HCT116 (cell line): ENCODE results near the gene MTA2. TPM values are rescaled to one million over a fixed set of nuclear protein-coding genes. Genes with fewer than 3 reads are reported as not detected.

Experiments used
- ATAC-seq: fragments of 200-7000 bp; cut with Tn5 transposase; 2 replicates; pipeline ENCODE4 v1.9.1; 2020; ENCODE audit warnings: mild to moderate bottlenecking, moderate library complexity
- BruUV-seq: library from RNA; stranded (reverse); fragments of 400-500 nt; replicated peaks from 2 replicates; lab custom pipeline; 2021; lab: Mats Ljungman, UMichigan
- CTCF ChIA-PET: fragments of 300-600 bp; sonication (Branson Sonifier 250); formaldehyde crosslinking; loops from one replicate; lab custom pipeline; 2021; ENCODE audit warnings: antibody characterized with exemption; lab: Charles Lee
- POLR2A ChIA-PET: fragments of 300-600, 350-600 bp; sonication (Branson Sonifier 250); formaldehyde crosslinking; loops from one replicate; lab custom pipeline; 2021; ENCODE audit warnings: antibody characterized with exemption; lab: Charles Lee
- RAD21 ChIA-PET, 2 experiments: fragments of 300-600 bp; sonication (Branson Sonifier 250); formaldehyde crosslinking; loops; one replicate each; lab custom pipeline; 2023; ENCODE audit warnings: low total read pairs in 2 of 2; ENCODE audit not compliant: uncharacterized antibody in 2 of 2, unreplicated experiment in 2 of 2, low non-redundant PET in 1 of 2; lab: Charles Lee
- DNase-seq: peaks from one replicate; pipeline ENCODE4 v3.0.0-alpha.2; 2010; ENCODE audit warnings: low read depth, low spot score
- H2AFZ ChIP-seq: fragments of 200-600 bp; shearing (Covaris generic), sonication (generic); 2 replicates; pipeline ENCODE4 v1.6.1; 2017; ENCODE audit warnings: low read depth, mixed run types, mixed read lengths, antibody characterized with exemption, low read length; ENCODE audit not compliant: poor library complexity, severe bottlenecking
- H3K27ac ChIP-seq: 2 replicates; pipeline ENCODE4 v1.5.1; 2012; ENCODE audit warnings: low read depth, low read length
- H3K27me3 ChIP-seq: fragments of 200-600 bp; sonication (generic); 2 replicates; pipeline ENCODE4 v1.6.1; 2016; ENCODE audit warnings: mixed run types, low read length, mixed read lengths; ENCODE audit not compliant: insufficient read depth
- H3K36me3 ChIP-seq, 2 experiments: fragments of 200-500 bp in 1 of 2; fragments of 200-600 bp in 1 of 2; sonication (Bioruptor generic) in 1 of 2; sonication (generic) in 1 of 2; 2 replicates each; pipeline versions ENCODE4 v1.5.1 to v1.6.1; 2014 to 2016; ENCODE audit warnings: low read length in 2 of 2, inconsistent platforms in 1 of 2, mixed read lengths in 1 of 2, mixed run types in 1 of 2; ENCODE audit not compliant: insufficient read depth in 2 of 2, control insufficient read depth in 1 of 2
- H3K4me1 ChIP-seq, 2 experiments: fragments of 200-600 bp in 1 of 2; sonication (generic) in 1 of 2; 2 replicates each; pipeline versions ENCODE4 v1.5.1 to v1.6.1; 2012 to 2017; ENCODE audit warnings: low read length in 2 of 2, inconsistent platforms in 1 of 2, mild to moderate bottlenecking in 1 of 2, mixed read lengths in 1 of 2, mixed run types in 1 of 2, moderate library complexity in 1 of 2; ENCODE audit not compliant: insufficient read depth in 2 of 2, control insufficient read depth in 1 of 2
- H3K4me2 ChIP-seq: fragments of 200-600 bp; sonication (generic); 2 replicates; pipeline ENCODE4 v1.6.1; 2017; ENCODE audit warnings: mixed run types, low read length, mixed read lengths
- H3K4me3 ChIP-seq, 2 experiments: fragments of 200-600 bp in 1 of 2; sonication (generic) in 1 of 2; replicated peaks in 1 of 2; 2 replicates each; pipeline ENCODE4 v1.5.1; 2011 to 2016; ENCODE audit warnings: low read length in 2 of 2, control low read depth in 1 of 2, low read depth in 1 of 2, mild to moderate bottlenecking in 1 of 2, mixed read lengths in 1 of 2, mixed run types in 1 of 2
- H3K79me2 ChIP-seq: fragments of 200-600 bp; sonication (generic); 2 replicates; pipeline ENCODE4 v1.6.1; 2017; ENCODE audit warnings: mild to moderate bottlenecking, mixed run types, low read length, moderate library complexity, mixed read lengths; ENCODE audit not compliant: insufficient read depth
- H3K9ac ChIP-seq: fragments of 200-600 bp; sonication (generic); 2 replicates; pipeline ENCODE4 v1.6.1; 2016; ENCODE audit warnings: low read length, mixed read lengths
- H3K9me2 ChIP-seq: fragments of 200-600 bp; sonication (generic), shearing (Covaris generic); 2 replicates; pipeline ENCODE4 v1.6.1; 2017; ENCODE audit warnings: mixed run types, mild to moderate bottlenecking, moderate library complexity; ENCODE audit not compliant: insufficient read depth
- H3K9me3 ChIP-seq, 2 experiments: fragments of 200-500 bp in 1 of 2; fragments of 200-600 bp in 1 of 2; sonication (Bioruptor generic) in 1 of 2; sonication (generic) in 1 of 2; 2 replicates each; pipeline ENCODE4 v1.6.1; 2014 to 2017; ENCODE audit warnings: low read length in 2 of 2, mixed read lengths in 2 of 2, inconsistent platforms in 1 of 2, low read depth in 1 of 2, mild to moderate bottlenecking in 1 of 2, mixed run types in 1 of 2, moderate library complexity in 1 of 2; ENCODE audit not compliant: control insufficient read depth in 1 of 2, insufficient read depth in 1 of 2
- H4K20me1 ChIP-seq: fragments of 200-600 bp; sonication (generic), shearing (Covaris generic); 2 replicates; pipeline ENCODE4 v1.6.1; 2017; ENCODE audit warnings: mixed run types, mild to moderate bottlenecking, moderate library complexity; ENCODE audit not compliant: insufficient read depth
- CTCF ChIP-seq, 3 experiments: fragments of 200-600 bp in 1 of 3; sonication (generic) in 1 of 3; IDR thresholded peaks in 2 of 3; conservative IDR thresholded peaks in 1 of 3; 2 replicates each; pipeline ENCODE4 v1.5.1; 2012 to 2017; ENCODE audit warnings: low read depth in 2 of 3, low read length in 2 of 3, antibody characterized with exemption in 1 of 3, borderline replicate concordance in 1 of 3, control low read depth in 1 of 3, mild to moderate bottlenecking in 1 of 3, mixed read lengths in 1 of 3, mixed run types in 1 of 3, moderate library complexity in 1 of 3; ENCODE audit not compliant: insufficient read depth in 1 of 3
- FOSL1 ChIP-seq: IDR thresholded peaks from 2 replicates; pipeline ENCODE4 v1.6.1; 2012; ENCODE audit warnings: low read depth
- RAD21 ChIP-seq: IDR thresholded peaks from 2 replicates; pipeline ENCODE4 v1.6.1; 2012; ENCODE audit warnings: low read depth, mild to moderate bottlenecking
- SIN3A ChIP-seq: IDR thresholded peaks from 2 replicates; pipeline ENCODE4 v1.6.1; 2012; ENCODE audit warnings: low read depth
- YY1 ChIP-seq: IDR thresholded peaks from 2 replicates; pipeline ENCODE4 v1.6.1; 2011; ENCODE audit warnings: low read length, low read depth, moderate library complexity, mild to moderate bottlenecking; ENCODE audit not compliant: insufficient replicate concordance; ENCODE audit errors: extremely low read depth
- intact Hi-C: fragments of 100-400 bp; cut with micrococcal nuclease; formaldehyde crosslinking; loops from 2 replicates; pipeline ENCODE4 v1.10.0; 2022
- total RNA-seq: library from RNA; stranded (reverse); gene quantifications from one replicate; pipeline ENCODE4 v1.2.1, GENCODE V29; 2021; ENCODE audit not compliant: unreplicated experiment

Gene MTA2
- total RNA-seq, 1 experiment from 2014 or later, result 98.9 TPM

DNA sequence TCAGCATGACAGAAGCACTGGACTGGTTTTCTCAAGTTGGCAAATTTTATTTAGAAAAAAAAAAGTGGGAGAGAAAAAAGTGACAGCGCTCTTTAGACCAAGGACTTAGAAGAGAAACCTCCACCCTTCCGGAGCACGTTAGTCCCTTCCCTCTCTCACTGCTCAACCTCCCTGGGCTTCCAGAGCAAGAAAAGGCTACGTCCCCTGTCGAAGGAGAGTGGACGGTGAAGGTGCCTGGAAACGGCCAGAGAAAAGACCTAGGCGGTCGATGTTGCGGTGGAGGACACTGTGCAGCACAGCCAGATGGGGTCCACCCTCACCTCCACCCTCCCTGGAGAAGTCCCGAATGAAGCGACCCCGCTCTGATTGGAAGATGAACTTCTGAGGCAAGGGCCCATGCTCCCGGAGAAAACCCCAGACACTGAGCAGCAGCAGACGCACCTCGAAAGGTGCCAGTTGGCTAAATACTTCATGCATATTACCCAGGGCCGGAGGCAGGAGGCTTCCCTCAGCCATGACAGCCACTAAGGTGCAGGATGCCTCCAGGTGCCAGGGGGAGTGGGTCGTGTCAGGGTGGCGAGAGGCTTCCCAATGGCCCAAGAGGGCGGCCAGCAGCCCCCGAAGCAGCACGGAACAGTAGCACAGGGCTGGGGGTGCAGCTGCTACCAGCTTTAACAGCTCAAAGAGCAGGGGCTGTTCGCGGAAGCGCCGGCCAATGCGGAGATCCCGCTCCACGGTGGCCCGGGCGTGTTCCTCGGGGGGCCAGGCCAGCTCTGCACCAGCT, 45.4 kb upstream of the MTA2 start:
- intact Hi-C loops, result loop anchor here (5.0 kb wide), 1 partner anchor 35 kb away; the partner anchor contains the start of genes EML3 and ROM1
- TF ChIP-seq YY1 (no peak), CTCF (IDR thresholded peaks at IDR 0.05 in 2 of 3, conservative IDR thresholded peaks at IDR 0.05 in 1 of 3; ENCODE audit: borderline replicate concordance in 1 of 3, insufficient read depth in 1 of 3, low read depth in 2 of 3, low read length in 2 of 3) (no peak), FOSL1 (no peak; the same call in 1 of the 2 replicates), RAD21 (no peak), SIN3A (no peak)
- peak overlapping the region; percentile 41; the same call in 1 of the 2 replicates for H3K27ac ChIP-seq
- DNase-seq (no peak), ATAC-seq (peak; percentile 21)
- BruUV-seq, result no TSS peak
- peaks cover 11 to 24% of the 10 kb centered on the region in 2 experiments for H3K4me1 ChIP-seq
- no peaks in the 10 kb centered on the region for H3K27me3 ChIP-seq
- no peaks in the 10 kb centered on the region for H3K9me2 ChIP-seq
- H3K4me3 ChIP-seq, result no peak overlapping the region
- peaks cover 10 to 22% of the 10 kb centered on the region in 2 experiments; a peak in 3 of 4 replicates for H3K36me3 ChIP-seq
- no peak overlapping the region for H3K9ac ChIP-seq
- ChIA-PET POLR2A (interaction anchor here (0.8 to 14.1 kb wide), 5 partner anchors 8 to 194 kb away, joined by 3 to 195 read pairs (median 5); partner anchors contain the start of genes B3GAT3, C11orf98 and CSKMT), CTCF (interaction anchor here (1.6 kb wide), 1 partner anchor 222 kb away, joined by 4 read pairs; no protein-coding TSS in a partner anchor), RAD21 (interaction anchor here in 1 of 2 experiments (0.6 kb wide), 1 partner anchor 247 kb away, joined by 3 read pairs; no protein-coding TSS in a partner anchor)
- H3K4me2 ChIP-seq, result peak overlapping the region; percentile 84
- H4K20me1 ChIP-seq, result no peaks in the 10 kb centered on the region
- H3K79me2 ChIP-seq, result peaks cover 65% of the 10 kb centered on the region
- H2AFZ ChIP-seq, result no peak overlapping the region
- H3K9me3 ChIP-seq, result no peaks in the 10 kb centered on the region
